Measurements from ENCODE around the gene CYB561D1. TPM values are rescaled to one million over a fixed set of nuclear protein-coding genes. Genes with fewer than 3 reads are reported as not detected.
A peak's percentile ranks its signal among the peaks of the same experiment; 100 is the strongest.

Gene CYB561D1
- total RNA-seq (2016; rRNA removed; fragmentation: Illumina TruSeq; extraction: Trizol), result 3.9 and 4.1 TPM in 2 replicates
- total RNA-seq (2016; cell fraction: cytosol; rRNA removed; fragmentation: Illumina TruSeq; extraction: Trizol; ENCODE audit: low read depth), result 0.44 and 1.0 TPM in 2 replicates
- total RNA-seq (2016; cell fraction: insoluble cytoplasmic fraction; rRNA removed; fragmentation: Illumina TruSeq; extraction: Trizol), result 3.5 and 4.3 TPM in 2 replicates
- 2.2 and 2.3 TPM in 2 replicates for total RNA-seq (2016; cell fraction: membrane; rRNA removed; fragmentation: Illumina TruSeq; extraction: Trizol)
- 4.4 and 5.2 TPM in 2 replicates for total RNA-seq (2016; cell fraction: nucleus; rRNA removed; fragmentation: Illumina TruSeq; extraction: Trizol)
- polyA plus RNA-seq (2011; rRNA removed), result 3.9 and 4.5 TPM in 2 replicates
- polyA plus RNA-seq (2011; cell fraction: cytosol; rRNA removed), result 4.0 and 4.2 TPM in 2 replicates
- 6.7 and 7.1 TPM in 2 replicates for polyA plus RNA-seq (2011; cell fraction: nucleus; rRNA removed)
- 2.4 and 3.6 TPM in 2 replicates for polyA plus RNA-seq (2012)
- 0.35 TPM in 2 replicates for polyA plus RNA-seq (2016; cell fraction: cytosol; fragmentation: Illumina TruSeq; extraction: Trizol; ENCODE audit: low read depth)
- polyA plus RNA-seq (2016; cell fraction: insoluble cytoplasmic fraction; fragmentation: Illumina TruSeq; extraction: Trizol; ENCODE audit: low read depth), result 2.1 and 2.6 TPM in 2 replicates
- polyA plus RNA-seq (2016; cell fraction: membrane; fragmentation: Illumina TruSeq; extraction: Trizol; ENCODE audit: low read depth), result 1.2 and 1.4 TPM in 2 replicates
- 7.6 and 8.4 TPM in 2 replicates for polyA plus RNA-seq (2016; cell fraction: nucleus; fragmentation: Illumina TruSeq; extraction: Trizol; ENCODE audit: insufficient read depth, low read depth)
- 10.4 and 12.2 TPM in 2 replicates for polyA minus RNA-seq (2011; rRNA and poly(A)+ RNA removed; ENCODE audit: low replicate concordance)
- 1.5 and 2.7 TPM in 2 replicates for polyA minus RNA-seq (2011; cell fraction: cytosol; rRNA and poly(A)+ RNA removed)
- polyA minus RNA-seq (2011; cell fraction: nucleus; rRNA and poly(A)+ RNA removed), result 2.3 and 4.1 TPM in 2 replicates
- Bru-seq, nascent RNA, result percentile 50 among the genes with signal in this experiment
- percentile 67 among the genes with signal in this experiment for BruChase-seq, experiment 1, labeled RNA remaining after a 6-hour chase
- percentile 62 among the genes with signal in this experiment for BruChase-seq, experiment 2, labeled RNA remaining after a 2-hour chase
- long read RNA-seq, experiment 1, result 0 reads
- long read RNA-seq, experiment 2, full-length matches to known transcripts, result 8 of 21 reads
- long read RNA-seq, experiment 2, partial matches to known transcripts, result 0 of 21 reads
- long read RNA-seq, experiment 2, other reads (novel, unspliced or antisense), result 13 of 21 reads

DNA sequence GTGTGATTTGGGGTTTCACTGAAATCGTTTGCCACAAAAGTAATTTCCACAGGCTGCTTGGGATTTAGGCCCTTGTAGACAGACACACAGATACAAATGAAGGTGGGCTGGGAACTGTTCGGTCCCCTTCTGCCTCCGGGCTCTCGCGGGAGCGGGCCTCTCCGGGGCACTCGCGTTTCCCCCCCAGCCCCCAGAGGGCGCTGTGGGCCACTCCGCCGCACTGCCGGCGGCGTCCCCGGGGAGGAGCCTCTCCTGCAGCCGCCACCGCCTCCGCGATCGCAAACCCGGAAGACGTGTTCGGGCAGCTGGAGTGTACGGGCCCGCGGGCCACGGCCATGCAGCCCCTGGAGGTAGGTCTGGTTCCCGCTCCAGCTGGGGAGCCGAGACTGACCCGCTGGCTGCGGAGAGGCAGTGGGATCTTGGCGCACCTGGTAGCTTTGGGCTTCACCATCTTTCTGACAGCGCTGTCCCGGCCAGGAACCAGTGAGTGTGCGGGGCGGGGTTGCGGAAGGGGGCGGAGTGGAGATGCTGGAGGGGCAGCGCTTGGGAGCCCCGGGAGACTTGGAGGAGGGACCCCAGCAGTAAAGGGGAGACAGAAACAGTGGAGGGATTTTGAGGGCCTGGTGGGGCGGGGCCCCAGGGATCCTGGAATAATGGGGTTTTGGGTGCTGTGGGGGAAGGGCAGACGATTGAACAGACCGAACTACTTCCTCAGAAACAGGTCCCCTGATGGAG lies at the start of gene CYB561D1:
CYB561D1 (plus strand) TSS at position 290 of the 735 bp plus-strand sequence; CDS start at position 336, 46 bp downstream.
- peaks cover 2 to 6% of the 10 kb centered on the region in 2 experiments; a peak in 2 of 5 replicates for H3K36me3 ChIP-seq (replicated peaks in 1 of 2; ENCODE audit: control insufficient read depth in 1 of 2, insufficient read depth in 2 of 2, low read length in 2 of 2)
- peak within 1 kb of the TSS; percentile 40 for H3K27ac ChIP-seq (ENCODE audit: extremely low read length, insufficient read depth, low read length)
- FAIRE-seq (peak; percentile 46), ATAC-seq (peak; percentile 91), DNase-seq (ENCODE audit: low spot score) (peak; percentile 74)
- peaks cover 18% of the 10 kb centered on the region for H3K4me1 ChIP-seq (ENCODE audit: insufficient read depth, low read length)
- 2% methylated on average over 14 of the region's 44 CpGs for whole genome bisulfite sequencing (ENCODE audit: low lambda C conversion rate)
- ChIA-PET POLR2A (interaction anchor here (1.1 to 2.9 kb wide), 5 partner anchors 10 to 68 kb away, joined by 7 to 11 read pairs (median 9); partner anchors contain the start of genes AMIGO1, ATXN7L2 and PSMA5), CTCF (ENCODE audit: low intra/inter-chr PET ratio, low total read pairs) (interaction anchor here (0.8 to 2.2 kb wide), 2 partner anchors 39 to 230 kb away, joined by 5 to 32 read pairs; no protein-coding TSS in a partner anchor)
- H2AFZ ChIP-seq (ENCODE audit: low read length), result peak within 1 kb of the TSS; percentile 98
- peak within 1 kb of the TSS; percentile 91 to 98 (median 95) for H3K4me3 ChIP-seq (replicated peaks in 1 of 3; ENCODE audit: insufficient read depth in 1 of 3, low read depth in 2 of 3, low read length in 3 of 3)
- H3K9ac ChIP-seq (ENCODE audit: insufficient read depth, low read depth, low read length), result peak within 1 kb of the TSS; percentile 66
- no peaks in the 10 kb centered on the region for H3K9me3 ChIP-seq (ENCODE audit: low read length)
- no peaks in the 10 kb centered on the region for H3K27me3 ChIP-seq (ENCODE audit: control insufficient read depth in 1 of 2, insufficient read depth in 2 of 2, low read length in 2 of 2)
- H4K20me1 ChIP-seq (ENCODE audit: insufficient read depth, low read length), result no peaks in the 10 kb centered on the region
- BruUV-seq (replicated peaks), result no TSS peak
- intact Hi-C loops (cut with micrococcal nuclease; ENCODE audit: unreplicated experiment), result loop anchor here (1.0 to 5.0 kb wide), 2 partner anchors 38 to 67 kb away; partner anchors contain the start of gene PSMA5
- peak within 1 kb of the TSS; percentile 88 for H3K4me2 ChIP-seq (ENCODE audit: low read depth, low read length)
- in situ Hi-C loops (cut with HindIII; ENCODE audit: extremely low pct_ligation_motif_present, low pct_unique_long_range_greater_than_20kb), result loop anchor here (5.0 kb wide), 1 partner anchor 38 kb away; no protein-coding TSS in a partner anchor
- no peaks in the 10 kb centered on the region for H3K79me2 ChIP-seq (ENCODE audit: insufficient read depth, low read length)
- TF ChIP-seq DPF2 (CRISPR knock-in tag; IDR thresholded peaks at IDR 0.05; ENCODE audit: borderline replicate concordance, low read depth), result no peak
- TF ChIP-seq, protein P1, sequence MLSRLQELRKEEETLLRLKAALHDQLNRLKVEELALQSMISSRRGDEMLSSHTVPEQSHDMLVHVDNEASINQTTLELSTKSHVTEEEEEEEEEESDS (CRISPR knock-in tag; IDR thresholded peaks at IDR 0.05; ENCODE audit: borderline replicate concordance), result 0 out of 2 replicates have a peak, but pooled peaks have one; percentile 32
- TF ChIP-seq NFYC (CRISPR knock-in tag; IDR thresholded peaks at IDR 0.05), result no peak
- no peak for TF ChIP-seq DNMT3B (CRISPR knock-in tag; conservative IDR thresholded peaks at IDR 0.05)
- peak; percentile 83 for TF ChIP-seq GZF1 (CRISPR knock-in tag; IDR thresholded peaks at IDR 0.05)
- TF ChIP-seq BORCS8-MEF2B (CRISPR knock-in tag; IDR thresholded peaks at IDR 0.05), result peak; percentile 52
- TF ChIP-seq ZNF180 (CRISPR knock-in tag; IDR thresholded peaks at IDR 0.05; ENCODE audit: borderline replicate concordance, low read depth), result 0 out of 2 replicates have a peak, but pooled peaks have one; percentile 52
- TF ChIP-seq TFDP1 (CRISPR knock-in tag; IDR thresholded peaks at IDR 0.05; ENCODE audit: borderline replicate concordance), result peak; percentile 53; the same call in 1 of the 2 replicates
- TF ChIP-seq POLR2G (IDR thresholded peaks at IDR 0.05; ENCODE audit: low read depth, low read length), result peak; percentile 86
- TF ChIP-seq ZNF3 (CRISPR knock-in tag; IDR thresholded peaks at IDR 0.05), result no peak
- TF ChIP-seq, protein P2, sequence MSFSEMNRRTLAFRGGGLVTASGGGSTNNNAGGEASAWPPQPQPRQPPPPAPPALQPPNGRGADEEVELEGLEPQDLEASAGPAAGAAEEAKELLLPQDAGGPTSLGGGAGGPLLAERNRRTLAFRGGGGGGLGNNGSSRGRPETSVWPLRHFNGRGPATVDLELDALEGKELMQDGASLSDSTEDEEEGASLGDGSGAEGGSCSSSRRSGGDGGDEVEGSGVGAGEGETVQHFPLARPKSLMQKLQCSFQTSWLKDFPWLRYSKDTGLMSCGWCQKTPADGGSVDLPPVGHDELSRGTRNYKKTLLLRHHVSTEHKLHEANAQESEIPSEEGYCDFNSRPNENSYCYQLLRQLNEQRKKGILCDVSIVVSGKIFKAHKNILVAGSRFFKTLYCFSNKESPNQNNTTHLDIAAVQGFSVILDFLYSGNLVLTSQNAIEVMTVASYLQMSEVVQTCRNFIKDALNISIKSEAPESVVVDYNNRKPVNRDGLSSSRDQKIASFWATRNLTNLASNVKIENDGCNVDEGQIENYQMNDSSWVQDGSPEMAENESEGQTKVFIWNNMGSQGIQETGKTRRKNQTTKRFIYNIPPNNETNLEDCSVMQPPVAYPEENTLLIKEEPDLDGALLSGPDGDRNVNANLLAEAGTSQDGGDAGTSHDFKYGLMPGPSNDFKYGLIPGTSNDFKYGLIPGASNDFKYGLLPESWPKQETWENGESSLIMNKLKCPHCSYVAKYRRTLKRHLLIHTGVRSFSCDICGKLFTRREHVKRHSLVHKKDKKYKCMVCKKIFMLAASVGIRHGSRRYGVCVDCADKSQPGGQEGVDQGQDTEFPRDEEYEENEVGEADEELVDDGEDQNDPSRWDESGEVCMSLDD (CRISPR knock-in tag; IDR thresholded peaks at IDR 0.05; ENCODE audit: borderline replicate concordance), result no peak
- no peak for TF ChIP-seq FIP1L1 (IDR thresholded peaks at IDR 0.05; ENCODE audit: borderline replicate concordance, insufficient read depth, low read depth, low read length)
